Spinal cord (tissue), 10 donors: ENCODE results near the gene CEP78. TPM values are rescaled to one million over a fixed set of nuclear protein-coding genes. Genes with fewer than 3 reads are reported as not detected.

Experiments used
- DNase-seq, 6 donors: peaks; one replicate each; pipeline versions ENCODE4 v3.0.0 to v3.0.0-alpha.2; 2013 to 2015; ENCODE audit warnings: low spot score in 6 of 6, low read depth in 4 of 6
- H3K27ac ChIP-seq: one replicate; pipeline ENCODE4 v1.5.1; 2013; ENCODE audit warnings: low read depth, low read length, control low read depth
- H3K27me3 ChIP-seq: one replicate; pipeline ENCODE4 v1.6.1; 2013; ENCODE audit warnings: low read length; ENCODE audit not compliant: control insufficient read depth, insufficient read depth
- H3K36me3 ChIP-seq: one replicate; pipeline ENCODE4 v1.6.1; 2013; ENCODE audit warnings: low read length; ENCODE audit not compliant: control insufficient read depth, insufficient read depth
- H3K4me1 ChIP-seq: one replicate; pipeline ENCODE4 v1.6.1; 2013; ENCODE audit warnings: low read length; ENCODE audit not compliant: control insufficient read depth, insufficient read depth
- H3K4me3 ChIP-seq: one replicate; pipeline ENCODE4 v1.5.1; 2013; ENCODE audit warnings: low read depth, low read length, control low read depth
- H3K9me3 ChIP-seq: one replicate; pipeline ENCODE4 v1.6.1; 2013; ENCODE audit warnings: low read length; ENCODE audit not compliant: control insufficient read depth, insufficient read depth
- WGBS: methylation state at CpG from one replicate; pipeline ENCODE4 v1.1.5; 2013; ENCODE audit warnings: missing lambda C conversion rate; ENCODE audit not compliant: insufficient coverage; 5-methylcytosine and 5-hydroxymethylcytosine counted together
- polyA plus RNA-seq, 2 donors: library from polyadenylated mRNA; unstranded; fragments of 120-200 nt; gene quantifications; one replicate each; pipeline ENCODE4 v1.2.1, GENCODE V29; 2013; ENCODE audit not compliant: insufficient read length in 2 of 2
- total RNA-seq, 2 donors: library from RNA; depleted of rRNA in 1 of 2; stranded (reverse); fragments of 120-200 nt in 1 of 2; fragments of >200 nt in 1 of 2; gene quantifications; one replicate each; pipeline versions ENCODE4 v1.2.3 to v1.2.4, GENCODE V29; 2013 to 2014
- donor health status: healthy.

CEP78 gene
- total and polyA plus RNA-seq, 4 donors = 34.2 to 57.2 (median 41.9) TPM

DNA sequence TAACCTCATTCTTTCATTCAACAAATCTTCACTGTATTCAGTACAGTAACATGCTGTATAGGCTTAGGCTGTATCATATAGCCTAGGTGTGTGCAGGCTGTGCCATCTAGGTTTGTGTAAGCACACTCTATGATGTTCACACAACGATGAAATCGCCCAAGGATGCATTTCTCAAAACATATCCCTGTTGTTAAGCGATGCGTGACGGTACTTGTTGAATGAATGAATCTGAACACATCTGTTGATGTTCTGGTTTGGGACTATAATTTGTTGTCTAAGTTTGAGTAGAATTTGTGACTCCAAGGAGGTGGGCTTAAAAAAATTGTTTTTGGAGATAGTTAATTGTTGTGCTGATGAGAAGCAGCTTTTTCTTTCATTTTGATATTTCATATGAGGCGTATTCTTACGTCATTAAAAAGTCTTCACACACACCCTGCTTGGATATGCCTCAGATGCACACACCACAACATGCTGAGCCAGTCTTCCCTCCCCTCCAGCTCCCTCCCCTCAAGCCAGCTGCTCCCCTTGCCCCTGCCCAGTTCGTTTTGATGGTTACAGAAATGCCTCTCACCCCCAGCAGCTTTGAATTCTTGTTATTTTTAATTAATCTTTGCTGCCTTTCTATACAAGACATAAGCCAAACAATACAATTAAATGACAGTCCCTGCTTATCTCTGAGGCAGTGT, 55.5 kb downstream of the CEP78 start:
- no peak overlapping the region for H3K4me3 ChIP-seq
- H3K27ac ChIP-seq = no peak overlapping the region
- DNase-seq = peak in 1 of 6 donors; percentile 25
- WGBS = 68% methylated on average over 3 of the region's 8 CpGs
- peaks cover 16% of the 10 kb centered on the region for H3K4me1 ChIP-seq
- H3K9me3 ChIP-seq = no peaks in the 10 kb centered on the region
- no peaks in the 10 kb centered on the region for H3K36me3 ChIP-seq
- no peaks in the 10 kb centered on the region for H3K27me3 ChIP-seq

DNA sequence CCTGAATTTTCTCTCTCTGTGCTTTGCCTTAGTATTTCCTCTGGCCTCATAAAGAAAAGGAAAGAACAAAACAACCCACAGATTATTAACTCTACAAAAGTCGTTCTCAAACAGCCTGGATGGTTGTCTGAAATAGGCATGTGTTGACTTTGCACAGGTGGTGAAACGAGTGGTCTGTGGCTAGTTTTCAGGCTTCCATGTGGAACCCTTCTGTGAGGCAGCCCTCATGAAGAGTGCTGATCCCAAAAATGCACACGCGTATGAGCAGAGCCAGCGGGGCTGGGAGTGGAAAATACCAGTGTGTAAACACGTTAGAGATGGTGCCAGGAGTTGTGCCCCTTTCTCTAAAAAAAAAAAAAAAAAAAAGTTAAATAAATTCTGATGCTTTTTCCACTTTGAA, 56.2 kb downstream of the CEP78 start:
- Histone ChIP-seq H3K4me1 (peaks cover 19% of the 10 kb centered on the region), H3K9me3 (no peaks in the 10 kb centered on the region), H3K4me3 (no peak overlapping the region), H3K36me3 (no peaks in the 10 kb centered on the region), H3K27me3 (no peaks in the 10 kb centered on the region), H3K27ac (no peak overlapping the region)
- peak in 1 of 6 donors; percentile 42 for DNase-seq
- 40% methylated on average over 1 of the region's 6 CpGs for WGBS

DNA sequence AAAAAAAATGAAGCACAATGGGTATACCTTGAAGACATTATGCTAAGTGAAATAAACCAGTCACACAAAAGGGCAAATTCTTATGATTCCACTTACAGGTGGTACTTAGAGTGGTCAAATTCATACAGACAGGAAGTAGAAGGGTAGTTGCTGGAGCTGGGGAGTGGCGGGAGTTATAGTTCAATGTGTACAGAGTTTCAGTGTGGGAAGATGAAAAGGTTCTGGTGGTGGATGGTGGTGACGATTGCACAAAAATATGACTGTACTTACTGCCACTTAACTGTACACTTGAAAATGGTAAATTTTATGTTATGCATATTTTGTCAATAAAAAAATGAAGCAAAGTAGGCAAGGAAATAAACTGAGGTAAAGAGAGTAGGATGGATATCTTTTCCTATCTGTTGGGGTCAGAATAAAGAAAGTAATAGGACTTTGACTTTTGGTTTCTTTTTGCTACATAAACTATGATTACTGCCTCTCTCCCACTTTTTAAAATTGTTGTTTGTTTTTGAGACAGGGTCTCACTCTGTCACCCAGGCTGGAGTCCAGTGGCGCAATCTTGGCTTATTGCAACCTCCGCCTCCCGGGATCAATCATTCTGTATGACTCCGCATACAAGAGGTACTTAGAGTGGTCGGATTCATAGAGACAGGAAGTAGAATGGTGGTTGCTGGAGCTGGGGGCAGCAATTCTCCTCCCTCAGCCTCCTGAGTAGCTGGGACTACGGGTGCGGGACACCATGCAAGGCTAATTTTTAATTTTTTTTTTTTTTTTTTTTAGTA, 57.0 kb downstream of the CEP78 start:
- H3K4me3 ChIP-seq = no peak overlapping the region
- no peak overlapping the region for H3K27ac ChIP-seq
- 95% methylated on average over 6 of the region's 9 CpGs for WGBS
- no peaks in the 10 kb centered on the region for H3K9me3 ChIP-seq
- DNase-seq = no peak
- H3K36me3 ChIP-seq = no peaks in the 10 kb centered on the region
- no peaks in the 10 kb centered on the region for H3K27me3 ChIP-seq
- H3K4me1 ChIP-seq = peaks cover 19% of the 10 kb centered on the region

DNA sequence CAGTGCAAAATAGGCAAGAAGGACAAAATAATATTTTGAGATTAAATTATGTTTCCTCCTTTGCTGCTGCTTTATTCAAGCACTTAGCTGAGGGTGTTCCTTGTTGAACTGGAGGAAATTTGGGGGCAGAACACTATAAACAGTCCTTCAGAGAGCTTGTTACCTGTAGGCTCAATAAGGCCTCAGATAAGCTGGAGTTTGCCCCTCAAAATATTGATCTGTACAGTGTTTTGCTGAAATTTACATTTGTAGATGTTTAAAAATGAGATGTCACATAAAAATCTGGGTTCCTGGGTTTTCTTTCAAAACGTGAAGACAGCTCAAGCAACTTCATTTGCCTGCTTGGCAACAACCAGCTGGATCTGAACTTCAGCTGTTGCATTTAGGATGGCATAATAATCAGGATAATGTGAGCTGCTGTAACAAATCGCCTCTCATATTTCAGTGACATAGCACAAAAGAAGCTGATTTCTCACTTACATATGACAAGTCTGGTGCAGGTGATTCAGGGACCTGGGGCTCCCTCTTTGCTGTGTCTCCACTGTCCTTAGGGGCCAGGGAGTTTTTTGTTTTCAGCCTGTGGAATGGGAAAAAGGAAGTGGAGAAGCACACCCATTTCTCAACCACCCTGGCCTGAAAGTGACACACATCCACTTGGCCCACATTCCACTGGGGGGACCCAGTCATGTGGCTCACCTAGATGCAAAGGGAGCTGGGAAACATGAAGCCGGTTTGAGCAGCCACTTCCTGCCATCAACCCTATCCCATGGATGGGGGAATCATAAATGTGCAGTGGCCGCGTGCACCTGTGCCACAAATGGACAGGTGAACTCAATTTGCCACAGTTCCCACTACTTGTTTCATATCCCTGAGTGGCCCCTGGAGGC, 58.7 kb downstream of the CEP78 start:
- Histone ChIP-seq H3K27me3 (no peaks in the 10 kb centered on the region), H3K36me3 (no peaks in the 10 kb centered on the region), H3K9me3 (no peaks in the 10 kb centered on the region), H3K27ac (no peak overlapping the region), H3K4me3 (no peak overlapping the region), H3K4me1 (peaks cover 28% of the 10 kb centered on the region)
- no peak for DNase-seq
- 80% methylated on average over 2 of the region's 5 CpGs for WGBS

DNA sequence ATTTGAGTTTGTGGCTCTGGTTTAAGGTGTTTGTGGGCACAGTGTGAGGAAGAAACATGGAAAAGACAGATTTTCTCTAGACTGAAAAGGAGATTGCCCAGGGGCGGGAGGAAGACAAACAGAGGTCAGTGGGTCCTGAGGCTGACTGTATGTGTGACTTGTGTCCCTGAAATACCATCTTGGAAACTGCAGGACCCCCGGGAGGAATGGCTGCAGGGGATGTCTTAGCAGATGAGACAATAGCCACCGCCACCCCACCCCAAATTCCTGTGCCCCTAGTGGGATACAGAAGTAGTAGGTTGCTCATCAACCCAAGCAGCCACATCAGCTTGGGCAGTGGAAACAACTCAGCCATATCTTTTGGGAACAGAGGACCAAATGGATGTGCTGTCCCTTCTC, 59.3 kb downstream of the CEP78 start:
- peak overlapping the region; percentile 95 for H3K27ac ChIP-seq
- no peaks in the 10 kb centered on the region for H3K9me3 ChIP-seq
- no peaks in the 10 kb centered on the region for H3K36me3 ChIP-seq
- H3K27me3 ChIP-seq = no peaks in the 10 kb centered on the region
- no peak overlapping the region for H3K4me3 ChIP-seq
- peaks cover 29% of the 10 kb centered on the region for H3K4me1 ChIP-seq
- 100% methylated on average over 1 of the region's 3 CpGs for WGBS
- no peak for DNase-seq

DNA sequence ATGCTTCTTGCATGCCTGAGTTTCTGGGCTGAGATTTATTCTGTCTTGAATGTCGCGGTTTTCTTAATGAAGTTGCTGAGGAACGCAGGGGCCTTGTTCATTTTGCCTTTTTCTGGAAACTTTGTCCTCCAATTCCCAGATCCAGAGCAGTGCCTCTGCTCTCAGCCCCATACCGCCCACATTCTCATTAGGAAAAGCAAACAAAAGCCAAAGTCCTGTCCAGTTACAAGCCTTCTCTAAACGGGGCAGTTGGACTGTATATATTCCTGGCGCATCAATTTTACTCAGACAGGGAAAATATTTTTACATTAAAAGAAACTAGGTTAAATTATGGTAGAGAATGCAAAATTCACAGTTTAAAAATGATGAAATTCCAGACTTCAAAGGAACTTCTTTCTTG, 59.9 kb downstream of the CEP78 start:
- peak in 2 of 6 donors; percentile 12 to 17 for DNase-seq
- Histone ChIP-seq H3K27me3 (no peaks in the 10 kb centered on the region), H3K27ac (peak overlapping the region; percentile 95), H3K4me1 (peaks cover 31% of the 10 kb centered on the region), H3K36me3 (peaks cover 3% of the 10 kb centered on the region), H3K4me3 (peak overlapping the region; percentile 93), H3K9me3 (no peaks in the 10 kb centered on the region)
- 14% methylated on average over 1 of the region's 6 CpGs for WGBS

DNA sequence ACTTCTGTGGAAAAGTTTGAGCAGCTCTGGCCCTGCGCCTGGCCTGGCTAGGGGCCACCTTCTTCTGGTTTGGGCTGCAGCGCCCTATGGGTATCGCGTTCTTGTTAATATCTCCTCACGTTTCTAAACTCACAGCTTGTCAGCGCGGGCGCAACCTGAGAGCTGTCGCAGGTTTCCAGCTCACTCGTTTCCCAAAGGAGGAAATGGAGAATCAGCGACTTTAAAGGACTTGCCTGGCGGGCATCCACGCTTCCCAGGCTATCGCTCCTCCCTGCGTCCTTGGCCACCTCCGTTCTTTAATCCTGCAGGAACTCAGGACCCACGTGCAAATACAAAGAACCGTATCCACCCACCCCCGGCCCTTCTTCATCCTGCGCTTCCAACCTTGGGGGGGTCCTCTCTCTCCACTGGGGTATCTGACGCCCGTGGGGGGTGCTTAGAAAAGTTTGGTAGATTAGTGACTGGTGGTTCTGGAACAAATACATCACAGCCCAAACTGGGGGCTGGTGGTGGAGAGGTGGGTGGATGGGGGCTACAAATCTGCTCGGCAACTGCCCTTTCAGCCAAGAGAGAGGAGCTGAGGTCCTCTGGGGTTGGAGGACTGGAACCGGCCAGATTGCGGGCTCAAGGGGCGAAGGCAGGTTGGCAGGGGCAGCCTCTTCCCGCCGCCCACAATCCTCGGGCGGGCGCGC, 60.5 kb downstream of the CEP78 start:
- Histone ChIP-seq H3K9me3 (no peaks in the 10 kb centered on the region), H3K36me3 (peaks cover 6% of the 10 kb centered on the region), H3K4me1 (peaks cover 31% of the 10 kb centered on the region), H3K27ac (peak overlapping the region; percentile 95), H3K27me3 (no peaks in the 10 kb centered on the region), H3K4me3 (peak overlapping the region; percentile 93)
- peak in 5 of 6 donors; percentile 38 to 86 (median 70) for DNase-seq
- WGBS = 2% methylated on average over 26 of the region's 32 CpGs

DNA sequence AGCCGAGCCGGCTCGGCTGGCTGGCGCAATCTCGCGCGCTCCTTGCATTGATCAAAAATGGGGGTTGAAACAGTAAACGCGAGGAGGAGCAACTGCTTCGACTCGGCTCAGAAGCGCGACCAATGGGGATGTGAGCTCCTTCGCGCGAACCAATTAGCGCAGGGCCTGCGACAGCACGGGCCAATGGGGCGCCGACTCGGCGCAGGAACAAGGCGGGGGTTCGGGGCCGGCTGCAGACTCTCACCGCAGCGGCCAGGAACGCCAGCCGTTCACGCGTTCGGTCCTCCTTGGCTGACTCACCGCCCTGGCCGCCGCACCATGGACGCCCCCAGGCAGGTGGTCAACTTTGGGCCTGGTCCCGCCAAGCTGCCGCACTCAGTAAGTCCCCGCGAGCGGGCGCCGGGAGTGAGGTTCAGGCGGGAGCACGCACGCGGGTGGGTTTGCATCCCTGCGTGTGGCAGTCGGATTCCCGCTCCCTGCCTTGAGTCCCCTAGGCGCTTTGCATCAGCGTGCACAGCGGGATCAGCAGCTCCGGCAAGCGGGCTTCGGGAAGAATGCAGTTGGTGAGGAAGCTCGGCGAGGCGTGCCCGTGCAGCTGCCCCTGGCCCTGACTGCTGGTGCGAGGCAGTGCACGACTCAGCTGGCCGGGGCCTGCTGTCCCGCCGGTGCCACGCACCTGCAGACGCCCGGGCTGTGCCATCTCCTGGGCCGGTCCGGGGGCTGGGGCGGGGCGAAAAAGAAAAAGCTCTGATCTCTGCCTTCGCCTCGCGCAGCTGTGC, 61.2 kb downstream of the CEP78 start, which contains the start of gene PSAT1:
Gene PSAT1, plus strand, starts transcription at position 233 of the 779 bp plus-strand sequence. Its CDS starts 86 bp downstream, at position 319.
- Histone ChIP-seq H3K4me1 (peaks cover 29% of the 10 kb centered on the region), H3K27ac (peak within 1 kb of the TSS; percentile 95), H3K4me3 (peak within 1 kb of the TSS; percentile 93), H3K27me3 (no peaks in the 10 kb centered on the region), H3K9me3 (no peaks in the 10 kb centered on the region), H3K36me3 (peaks cover 6% of the 10 kb centered on the region)
- under 1% methylated on average over 76 of the region's 76 CpGs for WGBS
- peak; percentile 85 to 99 (median 91) for DNase-seq
